HFFc6 (cell line): ENCODE measurements around the gene EPB41L3. TPM values are rescaled to one million over a fixed set of nuclear protein-coding genes. Genes with fewer than 3 reads are reported as not detected.

Source experiments
- DNase-seq: peaks from one replicate; pipeline ENCODE4 v3.0.0-alpha.2; 2018
- H3K27ac Mint-ChIP-seq: 2 replicates; pipeline ENCODE4 v1.8.0; 2020; ENCODE audit warnings: mild to moderate bottlenecking, mixed read lengths
- H3K27me3 Mint-ChIP-seq: 2 replicates; pipeline ENCODE4 v1.8.0; 2021; ENCODE audit warnings: mild to moderate bottlenecking, moderate library complexity, mixed read lengths; ENCODE audit not compliant: insufficient read depth
- H3K36me3 Mint-ChIP-seq: 2 replicates; pipeline ENCODE4 v1.8.0; 2021; ENCODE audit warnings: low read depth, mixed read lengths
- H3K4me1 Mint-ChIP-seq: 2 replicates; pipeline ENCODE4 v1.8.0; 2020; ENCODE audit warnings: low read depth, mixed read lengths
- H3K4me3 Mint-ChIP-seq: 2 replicates; pipeline ENCODE4 v1.8.0; 2020; ENCODE audit warnings: mild to moderate bottlenecking, moderate library complexity, mixed read lengths
- H3K9me3 Mint-ChIP-seq: 2 replicates; pipeline ENCODE4 v1.8.0; 2020; ENCODE audit warnings: mild to moderate bottlenecking, mixed read lengths
- total RNA-seq, 6 experiments: library from RNA; stranded (reverse); fragmentation: NEBNext Ultra II Directional; extraction: Animal tissue kit (Norgen Biotek cat#: 25700); gene quantifications; 2 replicates in 1 of 6; 3 replicates in 5 of 6; pipeline ENCODE4 v1.2.3, GENCODE V29; 2021
- TF ChIP-seq, protein P1 (sequence below): fragments of 200-600 bp; sonication (generic); IDR thresholded peaks from 2 replicates; pipeline ENCODE4 v1.5.0; 2021; ENCODE audit warnings: antibody characterized with exemption, mild to moderate bottlenecking

The EPB41L3 gene
- total RNA-seq, 6 experiments from 2014 or later = 1.3 to 17.0 (median 1.8) TPM

DNA sequence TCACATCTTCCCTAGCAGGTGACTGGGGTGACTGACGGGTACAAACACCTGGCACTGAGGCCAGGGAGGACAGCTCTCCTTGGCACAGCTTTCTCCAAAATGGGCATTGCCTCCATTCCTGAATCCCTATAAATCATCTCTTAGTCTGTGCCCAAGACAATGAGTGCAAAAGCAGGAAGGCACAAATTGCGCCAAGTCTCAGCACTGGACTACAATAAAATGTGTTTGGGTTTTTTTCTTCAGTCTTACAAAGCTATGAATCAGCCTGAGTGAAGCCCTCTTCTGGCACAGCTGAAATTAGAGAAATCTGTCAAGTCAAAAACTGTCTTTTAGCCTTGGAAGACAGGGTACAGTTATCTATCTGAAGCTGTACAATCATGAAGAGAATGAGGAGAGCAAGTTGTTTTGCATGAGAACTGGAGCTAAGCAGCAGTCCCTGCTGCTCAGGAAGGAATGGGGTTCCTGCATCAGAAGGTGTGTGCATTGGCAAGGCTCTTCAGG is 90.8 kb downstream of the EPB41L3 start:
- no peaks in the 10 kb centered on the region; the same call in 1 of the 2 replicates for H3K4me1 Mint-ChIP-seq
- no peak overlapping the region for H3K27ac Mint-ChIP-seq
- no peaks in the 10 kb centered on the region for H3K36me3 Mint-ChIP-seq
- peaks cover 12% of the 10 kb centered on the region for H3K9me3 Mint-ChIP-seq
- H3K27me3 Mint-ChIP-seq = no peaks in the 10 kb centered on the region
- no peak for DNase-seq
- no peak overlapping the region for H3K4me3 Mint-ChIP-seq
- TF ChIP-seq, protein P1, sequence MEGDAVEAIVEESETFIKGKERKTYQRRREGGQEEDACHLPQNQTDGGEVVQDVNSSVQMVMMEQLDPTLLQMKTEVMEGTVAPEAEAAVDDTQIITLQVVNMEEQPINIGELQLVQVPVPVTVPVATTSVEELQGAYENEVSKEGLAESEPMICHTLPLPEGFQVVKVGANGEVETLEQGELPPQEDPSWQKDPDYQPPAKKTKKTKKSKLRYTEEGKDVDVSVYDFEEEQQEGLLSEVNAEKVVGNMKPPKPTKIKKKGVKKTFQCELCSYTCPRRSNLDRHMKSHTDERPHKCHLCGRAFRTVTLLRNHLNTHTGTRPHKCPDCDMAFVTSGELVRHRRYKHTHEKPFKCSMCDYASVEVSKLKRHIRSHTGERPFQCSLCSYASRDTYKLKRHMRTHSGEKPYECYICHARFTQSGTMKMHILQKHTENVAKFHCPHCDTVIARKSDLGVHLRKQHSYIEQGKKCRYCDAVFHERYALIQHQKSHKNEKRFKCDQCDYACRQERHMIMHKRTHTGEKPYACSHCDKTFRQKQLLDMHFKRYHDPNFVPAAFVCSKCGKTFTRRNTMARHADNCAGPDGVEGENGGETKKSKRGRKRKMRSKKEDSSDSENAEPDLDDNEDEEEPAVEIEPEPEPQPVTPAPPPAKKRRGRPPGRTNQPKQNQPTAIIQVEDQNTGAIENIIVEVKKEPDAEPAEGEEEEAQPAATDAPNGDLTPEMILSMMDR = no peak

DNA sequence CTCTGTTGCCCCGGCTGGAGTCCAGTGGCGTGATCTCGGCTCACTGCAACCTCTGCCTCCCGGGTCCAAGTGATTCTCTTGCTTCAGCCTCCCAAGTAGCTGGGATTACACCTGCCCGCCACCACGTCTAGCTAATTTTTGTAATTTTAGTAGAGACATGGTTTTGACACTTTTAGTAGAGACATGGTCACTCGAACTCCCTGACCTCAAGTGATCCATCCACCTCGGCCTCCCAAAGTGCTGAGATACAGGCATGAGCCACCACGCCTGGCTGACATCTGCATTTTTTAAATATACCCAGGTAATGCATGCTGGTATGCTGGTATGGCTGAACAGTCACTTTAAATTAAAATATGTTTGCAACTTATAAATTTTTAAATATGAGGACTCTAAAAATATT is 91.9 kb downstream of the EPB41L3 start:
- TF ChIP-seq, protein P1 = no peak
- H3K36me3 Mint-ChIP-seq = no peaks in the 10 kb centered on the region
- H3K4me1 Mint-ChIP-seq = no peaks in the 10 kb centered on the region; the same call in 1 of the 2 replicates
- no peaks in the 10 kb centered on the region for H3K27me3 Mint-ChIP-seq
- H3K27ac Mint-ChIP-seq = no peak overlapping the region
- H3K4me3 Mint-ChIP-seq = no peak overlapping the region
- no peak for DNase-seq
- H3K9me3 Mint-ChIP-seq = peaks cover 14% of the 10 kb centered on the region

DNA sequence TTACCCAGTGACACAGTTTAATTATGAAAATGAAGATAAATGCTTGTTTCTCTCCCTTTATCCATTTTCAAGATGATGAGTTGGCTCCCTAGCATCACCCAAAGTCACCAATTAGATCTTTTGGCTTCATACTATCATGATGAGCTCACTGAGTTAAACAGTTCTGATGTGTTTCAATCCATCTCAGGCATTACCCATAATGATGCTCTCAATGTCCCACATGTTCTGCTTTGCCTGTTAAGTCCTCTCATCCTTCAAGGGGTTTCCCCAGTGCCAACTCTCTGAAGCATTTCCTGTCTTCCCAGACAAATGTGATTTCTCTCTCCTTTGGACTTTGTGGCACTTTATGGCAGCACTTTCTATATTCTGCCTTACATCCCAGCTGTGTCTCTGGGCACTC is 92.6 kb downstream of the EPB41L3 start:
- H3K27ac Mint-ChIP-seq = no peak overlapping the region
- no peaks in the 10 kb centered on the region for H3K27me3 Mint-ChIP-seq
- TF ChIP-seq, protein P1 = no peak
- DNase-seq = no peak
- no peaks in the 10 kb centered on the region for H3K36me3 Mint-ChIP-seq
- H3K4me1 Mint-ChIP-seq = no peaks in the 10 kb centered on the region
- peaks cover 14% of the 10 kb centered on the region for H3K9me3 Mint-ChIP-seq
- H3K4me3 Mint-ChIP-seq = no peak overlapping the region

DNA sequence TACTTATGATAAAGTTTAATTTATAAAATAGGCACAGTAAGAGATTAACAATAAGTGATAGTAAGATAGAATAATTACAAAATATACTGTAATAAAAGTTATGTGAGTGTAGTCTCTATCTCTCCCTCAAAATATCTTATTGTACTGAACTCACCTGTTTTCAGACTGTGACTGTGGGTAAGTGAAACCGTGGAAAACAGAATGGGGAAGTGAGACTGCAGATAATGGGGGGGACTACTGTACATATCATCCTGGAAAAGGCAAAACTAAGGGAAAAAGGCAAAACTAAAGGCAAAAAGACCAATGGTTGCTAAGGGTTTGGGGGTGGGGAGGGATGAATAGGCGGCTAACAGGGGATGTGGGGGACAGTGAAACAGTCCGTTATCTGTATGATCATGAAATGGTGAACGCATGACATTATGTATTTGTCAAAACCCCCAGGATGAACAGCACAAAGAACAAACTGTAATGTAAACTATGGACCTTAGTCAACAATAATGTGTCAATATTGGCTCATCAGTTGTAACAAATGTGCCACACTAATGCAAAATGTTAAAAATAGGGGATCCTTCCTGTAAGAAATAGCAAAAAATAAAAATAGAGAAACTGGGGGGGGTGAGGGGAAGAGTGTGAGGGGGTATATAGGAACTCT is 93.8 kb downstream of the EPB41L3 start:
- no peak for DNase-seq
- Mint-ChIP-seq H3K9me3 (peaks cover 11% of the 10 kb centered on the region), H3K4me1 (no peaks in the 10 kb centered on the region), H3K36me3 (no peaks in the 10 kb centered on the region), H3K27me3 (no peaks in the 10 kb centered on the region), H3K27ac (no peak overlapping the region), H3K4me3 (no peak overlapping the region)
- TF ChIP-seq, protein P1 = no peak

DNA sequence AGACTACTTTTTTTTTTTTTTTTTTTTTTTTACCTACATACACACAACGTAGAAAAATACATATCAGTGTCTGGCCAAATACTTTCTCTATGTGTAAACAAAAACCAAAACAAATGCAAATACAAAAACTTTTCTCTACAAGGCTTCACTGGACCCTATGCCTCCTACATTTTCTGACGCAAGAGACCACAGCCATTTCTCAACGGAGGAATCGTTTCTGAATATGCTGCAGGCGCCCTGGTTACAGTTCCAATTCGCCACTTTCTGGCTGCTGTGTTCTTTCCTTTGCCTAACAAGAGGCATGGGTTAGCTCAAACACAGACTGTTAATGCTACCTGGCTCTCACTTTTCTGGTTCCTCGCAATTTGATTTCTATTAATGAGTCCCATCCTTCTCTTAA is 96.4 kb downstream of the EPB41L3 start:
- peaks cover 6% of the 10 kb centered on the region for H3K9me3 Mint-ChIP-seq
- H3K27ac Mint-ChIP-seq = no peak overlapping the region

More for the DNA sequence above, 96.4 kb downstream of the EPB41L3 start:
- Mint-ChIP-seq H3K4me1 (no peaks in the 10 kb centered on the region), H3K27me3 (no peaks in the 10 kb centered on the region), H3K4me3 (no peak overlapping the region), H3K36me3 (no peaks in the 10 kb centered on the region)
- TF ChIP-seq, protein P1 = no peak
- no peak for DNase-seq
